GM18867 (cell line): ENCODE data around the gene GSAP.

Experiments
- ATAC-seq: cut with Tn5 transposase; IDR thresholded peaks from one replicate; pipeline ENCODE4 v1.9.1; 2021; ENCODE audit warnings: mild to moderate bottlenecking, moderate library complexity; ENCODE audit not compliant: unreplicated experiment

The GSAP gene

DNA sequence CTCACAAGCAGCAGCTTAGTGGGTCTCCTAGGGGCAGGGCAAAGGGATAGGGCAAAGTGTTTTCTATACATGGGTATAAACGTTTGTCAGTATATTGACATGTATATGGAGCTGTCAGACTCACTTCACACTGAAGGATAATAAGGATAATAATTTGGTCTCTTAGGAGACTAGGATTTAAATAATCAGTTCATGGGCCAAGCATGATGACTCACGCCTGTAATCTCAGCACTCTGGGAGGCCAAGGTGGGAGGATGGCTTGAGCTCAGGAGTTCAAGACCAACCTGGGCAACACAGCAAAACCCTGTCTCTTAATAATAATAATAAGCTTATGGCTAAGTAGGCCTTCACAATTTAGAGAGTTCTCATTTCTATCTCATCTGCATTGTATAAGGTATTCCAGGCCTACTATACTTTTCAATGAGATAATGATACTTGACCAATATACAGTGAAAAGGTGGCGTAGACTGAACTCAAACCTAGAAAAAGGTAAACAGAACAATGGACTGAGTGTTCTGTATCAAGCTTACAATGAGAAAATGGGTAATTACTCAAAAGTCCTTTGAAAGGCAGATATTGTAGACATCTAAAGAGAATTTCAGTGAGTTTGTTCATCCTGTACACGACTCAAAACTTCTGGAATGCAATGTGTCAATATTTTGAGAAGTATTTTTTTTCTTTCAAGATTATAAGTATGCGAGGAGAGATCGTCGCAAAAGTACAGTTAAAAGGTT lies 7.0 kb downstream of the GSAP start:
- no peak for ATAC-seq

GRCh38 chr7:77407906-77408305 lies 8.2 kb downstream of the GSAP start:
- ATAC-seq: no peak

GRCh38 chr7:77406421-77406820 lies 9.7 kb downstream of the GSAP start:
- ATAC-seq: no peak

DNA sequence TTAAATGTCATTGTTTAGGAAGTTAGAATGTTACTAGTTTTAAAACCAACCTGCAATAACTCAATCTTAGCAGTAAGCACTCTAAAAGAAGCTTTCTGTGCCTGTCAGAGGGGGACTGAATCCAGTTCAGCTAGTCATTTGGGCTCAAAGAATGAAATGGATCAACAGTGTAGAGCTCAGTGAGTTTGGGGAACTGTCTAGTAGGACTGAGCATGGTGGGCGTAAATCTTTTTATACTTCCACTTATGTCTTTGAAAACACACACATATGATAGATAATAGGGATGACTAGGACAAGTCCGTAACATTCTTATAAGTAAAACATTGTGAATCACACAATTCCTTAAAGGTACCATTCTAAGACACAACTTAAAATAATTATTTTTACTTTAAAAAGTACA lies 11.5 kb downstream of the GSAP start:
- no peak for ATAC-seq

GRCh38 chr7:77403957-77404356 lies 12.2 kb downstream of the GSAP start:
- no peak for ATAC-seq

- no peak for ATAC-seq
Observed at GRCh38 chr7:77402818-77403217, 13.3 kb downstream of the GSAP start.

GRCh38 chr7:77401002-77401401 lies 15.1 kb downstream of the GSAP start:
- no peak for ATAC-seq

DNA sequence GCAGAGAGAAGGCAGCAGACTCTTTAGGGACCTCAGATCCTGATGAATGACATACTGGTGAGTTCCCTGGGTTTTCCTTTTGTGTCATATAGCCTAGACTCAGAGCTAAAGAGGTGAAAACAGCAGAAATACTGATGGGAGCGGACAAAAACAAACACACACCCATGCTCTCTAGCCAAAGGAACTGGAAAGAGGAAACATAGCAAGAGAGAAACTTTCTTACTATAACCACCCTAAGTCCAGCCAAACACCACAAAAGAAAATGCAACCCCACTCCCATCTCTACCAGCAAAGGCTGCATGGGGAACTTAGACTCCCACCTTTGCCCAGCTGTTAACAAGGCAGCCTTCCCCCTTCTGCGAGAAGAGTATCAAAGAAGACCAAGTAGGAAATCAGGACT lies 16.3 kb downstream of the GSAP start:
- no peak for ATAC-seq

GRCh38 chr7:77396894-77397547 lies 19.1 kb downstream of the GSAP start:
- ATAC-seq: no peak

DNA sequence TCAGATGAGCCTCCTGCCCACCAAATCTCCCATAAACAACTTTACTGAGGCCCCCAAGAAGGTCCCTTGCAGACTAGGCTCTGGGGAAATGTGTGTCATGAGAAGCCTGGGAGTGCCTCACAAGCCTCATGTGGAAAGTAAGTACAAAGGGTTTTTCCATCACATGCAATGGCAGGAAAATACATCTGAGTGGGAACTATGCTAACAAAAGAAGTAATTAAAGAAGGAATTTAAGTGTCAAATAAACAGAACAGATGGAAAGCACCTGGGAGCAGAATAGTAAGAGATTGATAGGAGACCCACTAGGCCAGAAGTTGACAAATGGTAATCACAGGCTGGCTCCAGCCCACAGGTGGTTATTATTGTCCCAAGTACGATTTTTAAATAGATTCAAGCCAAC lies 20.5 kb downstream of the GSAP start:
- no peak for ATAC-seq

GRCh38 chr7:77393954-77394353 lies 22.2 kb downstream of the GSAP start:
- no peak for ATAC-seq

DNA sequence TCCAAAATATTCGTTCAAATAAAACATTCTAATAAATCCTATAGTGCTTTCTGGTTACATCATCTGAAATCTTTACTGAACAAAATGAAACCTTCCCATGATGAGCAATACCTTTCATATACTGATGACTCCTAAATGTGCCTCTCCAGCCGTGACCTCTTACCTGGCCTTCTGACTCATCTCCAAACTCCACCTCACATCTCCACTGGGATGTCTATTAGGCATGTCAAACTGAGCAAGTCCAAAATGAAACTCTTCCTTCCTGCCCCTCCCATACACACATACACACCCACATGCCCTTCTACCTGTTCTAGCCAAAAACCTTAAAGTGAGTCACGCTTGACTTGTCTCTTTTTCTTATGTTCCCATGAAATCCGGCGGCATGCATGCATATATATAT lies 22.9 kb downstream of the GSAP start:
- ATAC-seq: peak; percentile 89

GRCh38 chr7:77391230-77391629 lies 24.9 kb downstream of the GSAP start:
- ATAC-seq: peak; percentile 65

DNA sequence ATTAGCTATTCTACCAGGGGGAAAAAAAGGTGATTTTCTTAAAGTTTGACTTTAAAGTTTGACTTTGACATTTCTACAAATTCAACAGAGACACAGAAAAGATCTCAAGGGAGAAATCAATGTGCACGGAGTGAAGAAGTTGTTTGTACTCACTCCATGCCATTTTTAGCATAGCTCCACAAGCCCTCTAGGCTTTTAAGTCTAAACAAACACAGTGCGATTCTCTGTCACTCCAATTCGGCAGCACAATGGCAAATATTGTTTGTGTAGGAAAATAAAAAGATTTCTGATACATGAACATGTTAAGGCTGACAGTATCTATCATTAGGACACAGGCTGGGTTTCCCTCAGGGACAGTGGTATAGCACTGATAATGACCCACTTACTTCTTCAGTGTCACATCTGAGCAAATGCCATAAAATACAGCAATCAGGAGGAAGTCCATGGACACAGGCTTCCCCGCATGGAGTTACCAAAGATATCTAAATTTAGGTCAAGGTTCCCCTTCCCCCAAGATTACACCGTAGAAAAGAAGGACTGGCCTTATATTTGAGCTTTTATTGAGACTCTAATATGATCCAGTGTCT lies 28.0 kb downstream of the GSAP start:
- ATAC-seq: no peak

GRCh38 chr7:77386165-77386822 lies 29.9 kb downstream of the GSAP start:
- no peak for ATAC-seq

DNA sequence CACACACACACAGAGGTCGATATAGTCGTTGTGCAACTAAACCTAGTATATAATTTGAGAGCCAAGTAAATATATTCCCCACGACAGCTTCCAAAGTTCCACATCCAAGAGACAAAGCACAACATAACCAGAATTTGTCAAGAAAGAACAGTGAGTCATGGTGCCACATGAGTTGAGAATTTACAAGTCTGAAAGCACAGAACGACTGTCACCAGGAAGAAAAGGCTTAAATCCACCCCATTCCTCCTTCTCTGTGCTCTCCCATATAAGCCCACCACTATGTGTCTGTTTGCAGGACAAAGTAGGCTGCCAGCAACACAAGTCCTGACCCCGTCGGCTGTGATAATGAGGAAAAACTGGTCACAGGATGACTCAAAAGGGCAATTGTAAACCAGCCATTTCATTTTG lies 32.8 kb downstream of the GSAP start:
- no peak for ATAC-seq

- ATAC-seq: no peak
Observed at GRCh38 chr7:77382532-77382931, 33.6 kb downstream of the GSAP start.

- no peak for ATAC-seq
Observed at GRCh38 chr7:77378584-77378983, 37.6 kb downstream of the GSAP start.

DNA sequence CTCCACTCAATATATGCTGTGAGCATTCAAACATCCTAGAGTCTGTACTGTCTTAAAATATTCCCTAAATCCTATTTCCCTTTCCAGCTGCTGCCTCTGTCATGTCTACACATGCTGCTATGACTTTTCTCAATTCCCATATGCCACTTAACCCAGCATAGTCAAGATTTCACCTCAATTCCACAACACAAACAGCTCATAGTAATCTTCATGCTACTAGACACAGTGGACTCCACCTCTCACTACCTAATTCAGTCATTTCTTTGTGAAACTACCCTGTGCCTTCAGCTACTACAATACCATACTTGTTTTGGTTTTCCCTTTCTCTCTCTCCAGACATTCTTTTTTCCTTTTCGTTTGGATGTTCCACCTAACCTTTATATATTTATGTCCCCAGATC lies 45.5 kb downstream of the GSAP start:
- ATAC-seq: no peak

- ATAC-seq: no peak
Observed at GRCh38 chr7:77368974-77369373, 47.2 kb downstream of the GSAP start.

DNA sequence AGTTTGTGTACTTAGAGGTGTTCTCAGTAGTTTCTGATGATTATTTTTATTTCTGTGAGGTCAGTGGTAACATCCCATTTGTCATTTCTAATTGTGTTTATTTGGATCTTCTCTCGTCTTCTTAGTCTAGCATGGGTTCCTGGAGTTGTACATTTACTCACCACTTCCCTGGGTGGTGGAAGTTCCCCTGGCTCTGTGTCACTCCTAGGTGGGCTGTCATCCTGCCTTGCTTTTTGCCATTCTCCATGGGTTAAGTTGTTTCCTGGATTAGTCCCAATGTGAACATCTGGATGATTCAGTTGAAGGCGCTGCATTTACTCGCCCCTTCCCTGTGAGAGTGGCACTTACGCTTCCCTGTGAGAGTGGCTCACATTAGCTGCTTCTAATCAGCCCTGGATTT lies 48.2 kb downstream of the GSAP start:
- no peak for ATAC-seq

- no peak for ATAC-seq
Observed at GRCh38 chr7:77362905-77363304, 53.2 kb downstream of the GSAP start.
